IPS DF 6.9 (cell line): Measurements from ENCODE around the gene ADAMTS1.
"Not testable (repeated sequence)": the region's sequence is repeated elsewhere in the genome, so short reads cannot be mapped to it uniquely, and the experiment has no call there.

Source experiments
- DNase-seq: peaks from one replicate; pipeline ENCODE4 v3.0.0-alpha.2; 2013; ENCODE audit warnings: low read depth, low spot score
- H3K27ac ChIP-seq: one replicate; pipeline ENCODE4 v1.5.1; 2013; ENCODE audit warnings: low read length, control low read depth
- H3K27me3 ChIP-seq: 2 replicates; pipeline ENCODE4 v1.6.1; 2013; ENCODE audit warnings: mild to moderate bottlenecking, low read length; ENCODE audit not compliant: control insufficient read depth, insufficient read depth
- H3K36me3 ChIP-seq: 2 replicates; pipeline ENCODE4 v1.6.1; 2013; ENCODE audit warnings: low read length; ENCODE audit not compliant: control insufficient read depth, insufficient read depth
- H3K4me1 ChIP-seq: 2 replicates; pipeline ENCODE4 v1.6.1; 2013; ENCODE audit warnings: low read length; ENCODE audit not compliant: control insufficient read depth, insufficient read depth
- H3K4me3 ChIP-seq: 2 replicates; pipeline ENCODE4 v1.5.1; 2013; ENCODE audit warnings: mild to moderate bottlenecking, low read length
- H3K9me3 ChIP-seq: 2 replicates; pipeline ENCODE4 v1.6.1; 2013; ENCODE audit warnings: low read length, inconsistent platforms; ENCODE audit not compliant: control insufficient read depth, insufficient read depth
- WGBS: extraction: QIAGEN DNeasy Blood & Tissue Kit; methylation state at CpG from one replicate; pipeline ENCODE4 v1.1.7; 2013; ENCODE audit warnings: mixed read lengths, missing lambda C conversion rate; ENCODE audit not compliant: insufficient read length, insufficient coverage; 5-methylcytosine and 5-hydroxymethylcytosine counted together

ADAMTS1 gene

DNA sequence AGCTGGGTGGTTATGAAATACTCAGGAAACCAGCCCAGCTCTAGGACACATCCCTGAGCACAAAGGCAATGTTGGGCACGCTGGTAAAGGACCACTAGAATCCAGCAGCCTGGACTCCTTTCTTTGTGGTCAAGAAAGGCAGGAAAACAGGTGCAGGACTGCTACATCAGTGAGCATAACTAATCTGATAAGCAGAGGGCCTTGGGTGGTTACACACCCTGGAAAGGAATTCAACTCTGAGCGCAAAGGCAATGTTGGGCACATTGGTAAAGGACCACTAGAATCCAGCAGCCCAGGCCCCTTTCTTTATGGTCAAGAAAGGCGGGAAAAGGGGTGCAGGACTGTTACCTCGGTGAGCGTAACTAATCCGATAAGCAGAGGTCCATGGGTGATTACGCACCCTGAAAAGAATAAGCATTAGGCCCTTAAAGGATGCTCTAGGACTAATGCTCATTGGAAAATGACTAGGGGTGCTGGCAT is 11.7 kb upstream of the ADAMTS1 start:
- not testable (repeated sequence) for DNase-seq, H3K4me3 ChIP-seq, H3K27me3 ChIP-seq, H3K4me1 ChIP-seq, H3K9me3 ChIP-seq, H3K36me3 ChIP-seq, H3K27ac ChIP-seq
- WGBS: no CpG with 5 or more reads among the region's 7 CpGs

DNA sequence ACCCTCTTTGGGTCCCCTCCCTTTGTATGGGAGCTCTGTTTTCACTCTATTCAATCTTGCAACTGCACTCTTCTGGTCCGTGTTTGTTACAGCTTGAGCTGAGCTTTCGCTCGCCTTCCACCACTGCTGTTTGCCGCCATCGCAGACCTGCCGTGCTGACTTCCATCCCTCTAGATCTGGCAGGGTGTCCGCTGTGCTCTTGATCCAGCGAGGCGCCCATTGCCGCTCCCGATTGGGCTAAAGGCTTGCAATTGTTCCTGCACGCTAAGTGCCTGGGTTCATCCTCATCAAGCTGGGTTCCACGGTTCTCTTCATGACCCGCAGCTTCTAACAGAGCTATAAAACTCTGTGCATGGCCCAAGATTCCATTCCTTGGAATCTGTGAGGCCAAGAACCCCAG is 9.5 kb upstream of the ADAMTS1 start:
- H3K27ac ChIP-seq, H3K9me3 ChIP-seq, H3K4me1 ChIP-seq, H3K36me3 ChIP-seq, H3K27me3 ChIP-seq, H3K4me3 ChIP-seq, DNase-seq: not testable (repeated sequence)
- no CpG with 5 or more reads among the region's 14 CpGs for WGBS

DNA sequence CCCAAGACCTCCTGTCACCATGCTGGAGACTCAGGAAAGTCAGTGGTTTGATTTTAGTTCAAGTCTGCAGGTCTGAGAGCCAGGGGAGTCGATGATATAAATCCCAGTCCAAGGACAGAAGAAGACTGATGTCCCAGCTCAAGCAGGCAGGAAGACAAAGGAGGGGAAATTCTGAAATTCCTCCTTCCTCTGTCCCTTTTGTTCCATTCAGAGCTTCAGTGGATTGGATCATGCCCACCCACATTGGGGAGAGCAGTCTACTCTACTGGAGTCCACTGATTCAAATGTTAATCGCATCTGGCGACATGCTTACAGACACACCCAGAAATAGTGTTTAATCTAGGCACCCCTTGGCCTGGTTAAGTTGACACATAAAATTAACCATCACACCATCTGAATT is 7.2 kb upstream of the ADAMTS1 start:
- DNase-seq: no peak
- no peaks in the 10 kb centered on the region for H3K9me3 ChIP-seq

DNA sequence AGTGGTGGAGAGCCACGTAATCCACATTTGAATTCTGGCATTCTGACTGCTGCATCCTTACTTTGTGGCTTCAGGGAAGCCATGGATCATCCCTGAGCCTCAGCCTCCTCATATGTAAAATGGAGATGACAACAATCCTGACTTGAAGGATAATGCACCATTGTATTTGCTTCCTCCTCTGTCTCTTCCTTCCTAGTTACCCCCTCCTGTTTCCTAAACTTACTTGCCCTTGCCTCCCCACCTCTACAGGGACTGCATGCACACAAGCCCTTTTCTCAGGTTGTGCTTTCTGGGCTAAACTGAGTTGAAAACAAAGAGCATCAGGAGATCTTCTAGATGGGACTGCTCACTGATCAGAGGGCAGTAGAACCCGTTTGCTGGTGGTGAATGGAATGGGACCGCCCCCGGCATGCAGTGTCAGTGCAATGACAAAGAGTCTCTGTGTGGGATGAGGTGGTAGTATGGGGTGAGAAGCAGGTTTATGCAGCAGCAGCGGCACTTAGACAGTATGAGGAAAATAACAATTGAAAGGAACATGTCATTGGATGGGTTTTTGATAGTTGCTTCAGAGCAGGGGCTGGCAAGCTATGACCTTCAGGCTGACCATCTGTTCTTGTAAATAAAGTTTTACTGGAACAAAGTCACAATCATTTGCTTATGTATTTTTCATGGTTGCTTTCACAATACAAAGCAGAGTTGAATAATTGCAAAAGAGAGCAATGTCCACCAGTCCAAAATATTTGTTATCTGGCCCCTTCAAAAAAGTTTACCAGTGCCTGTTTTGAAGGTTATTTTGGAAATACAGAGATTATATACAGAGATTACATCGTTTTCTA is 6.1 kb upstream of the ADAMTS1 start:
- no peaks in the 10 kb centered on the region for H3K27me3 ChIP-seq
- peaks cover 4% of the 10 kb centered on the region for H3K4me1 ChIP-seq
- no CpG with 5 or more reads among the region's 6 CpGs for WGBS
- H3K4me3 ChIP-seq: no peak overlapping the region
- no peaks in the 10 kb centered on the region for H3K36me3 ChIP-seq
- H3K27ac ChIP-seq: no peak overlapping the region
- H3K9me3 ChIP-seq: no peaks in the 10 kb centered on the region
- no peak for DNase-seq

More for the DNA sequence above, 7.2 kb upstream of the ADAMTS1 start:
- peaks cover 5% of the 10 kb centered on the region for H3K4me1 ChIP-seq
- no peaks in the 10 kb centered on the region for H3K27me3 ChIP-seq
- no CpG with 5 or more reads among the region's 3 CpGs for WGBS
- no peaks in the 10 kb centered on the region for H3K36me3 ChIP-seq
- H3K4me3 ChIP-seq: no peak overlapping the region
- H3K27ac ChIP-seq: no peak overlapping the region

DNA sequence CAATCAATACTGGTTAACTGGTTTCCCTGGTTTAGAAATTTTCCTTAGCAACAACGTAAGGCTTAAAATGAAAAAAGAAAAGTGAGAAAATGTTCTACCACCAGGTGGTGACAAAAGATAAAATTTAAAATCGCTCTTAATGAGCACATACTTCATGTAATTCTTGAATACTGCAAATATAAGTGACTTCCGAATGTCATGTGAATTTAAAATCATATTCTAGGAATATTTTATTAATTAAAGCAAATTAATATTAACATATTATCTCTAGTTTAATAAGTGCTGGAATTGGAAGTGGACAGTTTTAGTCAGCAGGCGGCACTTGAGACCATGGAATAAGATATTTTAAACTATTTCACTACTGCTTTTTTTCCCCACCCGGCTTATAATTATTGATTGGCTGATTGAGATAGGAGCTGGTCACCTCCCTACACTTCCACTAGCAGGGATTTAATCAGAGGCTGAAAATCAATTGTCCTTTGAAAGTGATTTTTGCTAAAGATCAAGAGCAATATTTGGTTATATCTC is 5.0 kb upstream of the ADAMTS1 start:
- Histone ChIP-seq H3K27ac (no peak overlapping the region), H3K36me3 (no peaks in the 10 kb centered on the region), H3K27me3 (no peaks in the 10 kb centered on the region), H3K4me1 (peaks cover 4% of the 10 kb centered on the region), H3K9me3 (no peaks in the 10 kb centered on the region), H3K4me3 (no peak overlapping the region)
- no CpG with 5 or more reads among the region's 5 CpGs for WGBS
- DNase-seq: no peak

DNA sequence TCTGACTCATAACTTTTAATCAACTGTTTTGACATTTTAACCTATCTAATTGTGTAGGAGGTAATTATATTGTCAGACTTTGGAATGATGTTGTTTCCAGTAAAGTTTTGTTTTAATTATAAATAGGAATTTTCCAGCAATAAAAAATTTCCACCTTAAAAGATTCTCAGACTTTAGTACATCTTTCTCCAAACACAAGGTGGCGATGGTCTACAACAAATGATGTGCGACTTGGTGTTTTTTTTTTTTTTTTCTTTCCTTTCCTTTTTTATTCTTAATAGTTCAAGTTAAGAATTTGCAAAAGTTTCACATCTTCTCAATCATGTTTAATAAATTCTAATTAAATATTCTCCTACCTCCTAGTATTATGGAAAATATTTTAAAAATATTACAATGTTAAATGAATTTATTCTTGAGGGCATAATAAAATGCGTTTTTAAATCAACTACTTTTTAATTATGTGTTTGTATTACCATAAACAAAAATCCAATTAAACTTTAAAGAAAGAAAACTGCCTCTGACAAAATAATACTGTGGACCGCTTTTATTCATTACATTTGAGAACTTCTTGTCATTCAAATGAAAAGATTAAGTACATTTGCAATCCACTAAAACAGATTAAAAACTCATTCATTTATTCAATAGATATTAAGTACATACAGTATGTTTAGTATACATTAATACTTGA is 4.4 kb upstream of the ADAMTS1 start:
- Histone ChIP-seq H3K36me3 (no peaks in the 10 kb centered on the region), H3K27me3 (no peaks in the 10 kb centered on the region), H3K4me1 (peaks cover 4% of the 10 kb centered on the region), H3K9me3 (no peaks in the 10 kb centered on the region), H3K27ac (no peak overlapping the region), H3K4me3 (no peak overlapping the region)
- WGBS: no CpG with 5 or more reads among the region's 4 CpGs
- DNase-seq: no peak

DNA sequence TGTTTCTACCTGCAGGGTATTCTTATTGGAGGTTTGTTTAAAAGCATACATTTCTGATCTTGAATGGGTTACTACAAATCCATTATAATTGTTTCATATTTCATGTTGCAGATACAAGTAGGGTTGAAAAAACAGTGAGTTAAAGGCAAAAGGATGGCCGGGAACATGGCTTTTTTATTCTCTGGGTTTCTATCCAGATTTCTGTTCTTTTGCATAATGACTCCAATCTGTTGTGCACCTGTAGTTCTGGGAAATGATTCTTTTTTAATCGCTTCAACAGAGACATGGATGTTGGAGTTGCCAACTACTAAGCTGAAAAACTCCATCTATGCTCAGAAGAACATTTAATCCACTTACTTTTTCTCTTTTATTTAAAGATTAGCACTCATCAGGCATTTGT is 2.7 kb upstream of the ADAMTS1 start:
- no CpG with 5 or more reads among the region's 2 CpGs for WGBS
- H3K36me3 ChIP-seq: no peaks in the 10 kb centered on the region
- H3K27ac ChIP-seq: no peak overlapping the region
- H3K9me3 ChIP-seq: no peaks in the 10 kb centered on the region
- peaks cover 4% of the 10 kb centered on the region for H3K4me1 ChIP-seq
- DNase-seq: no peak
- no peaks in the 10 kb centered on the region for H3K27me3 ChIP-seq
- H3K4me3 ChIP-seq: no peak overlapping the region

DNA sequence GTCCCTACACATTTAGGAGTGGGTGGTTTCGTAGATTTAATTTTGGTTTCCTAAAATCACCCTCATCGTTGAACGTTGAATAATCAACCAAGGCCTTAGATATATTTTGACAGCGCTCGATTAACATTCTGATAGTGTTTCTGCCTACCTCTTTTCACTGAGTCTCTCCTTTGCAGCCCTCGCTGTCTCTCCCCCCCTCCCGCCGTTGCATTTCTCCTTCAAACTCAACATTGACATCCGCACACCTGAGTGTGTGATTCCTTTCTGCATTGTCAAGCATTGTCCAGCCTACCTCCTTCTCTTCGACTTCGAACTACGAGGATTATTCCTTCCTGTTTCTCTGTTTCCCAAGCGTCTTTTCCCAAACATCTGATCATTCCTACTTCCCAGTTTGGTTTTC is 1.8 kb upstream of the ADAMTS1 start:
- Histone ChIP-seq H3K36me3 (no peaks in the 10 kb centered on the region), H3K27ac (no peak overlapping the region), H3K4me1 (peaks cover 4% of the 10 kb centered on the region), H3K27me3 (no peaks in the 10 kb centered on the region), H3K4me3 (no peak overlapping the region; the same call in 1 of the 2 replicates), H3K9me3 (no peaks in the 10 kb centered on the region)
- WGBS: no CpG with 5 or more reads among the region's 13 CpGs
- no peak for DNase-seq

DNA sequence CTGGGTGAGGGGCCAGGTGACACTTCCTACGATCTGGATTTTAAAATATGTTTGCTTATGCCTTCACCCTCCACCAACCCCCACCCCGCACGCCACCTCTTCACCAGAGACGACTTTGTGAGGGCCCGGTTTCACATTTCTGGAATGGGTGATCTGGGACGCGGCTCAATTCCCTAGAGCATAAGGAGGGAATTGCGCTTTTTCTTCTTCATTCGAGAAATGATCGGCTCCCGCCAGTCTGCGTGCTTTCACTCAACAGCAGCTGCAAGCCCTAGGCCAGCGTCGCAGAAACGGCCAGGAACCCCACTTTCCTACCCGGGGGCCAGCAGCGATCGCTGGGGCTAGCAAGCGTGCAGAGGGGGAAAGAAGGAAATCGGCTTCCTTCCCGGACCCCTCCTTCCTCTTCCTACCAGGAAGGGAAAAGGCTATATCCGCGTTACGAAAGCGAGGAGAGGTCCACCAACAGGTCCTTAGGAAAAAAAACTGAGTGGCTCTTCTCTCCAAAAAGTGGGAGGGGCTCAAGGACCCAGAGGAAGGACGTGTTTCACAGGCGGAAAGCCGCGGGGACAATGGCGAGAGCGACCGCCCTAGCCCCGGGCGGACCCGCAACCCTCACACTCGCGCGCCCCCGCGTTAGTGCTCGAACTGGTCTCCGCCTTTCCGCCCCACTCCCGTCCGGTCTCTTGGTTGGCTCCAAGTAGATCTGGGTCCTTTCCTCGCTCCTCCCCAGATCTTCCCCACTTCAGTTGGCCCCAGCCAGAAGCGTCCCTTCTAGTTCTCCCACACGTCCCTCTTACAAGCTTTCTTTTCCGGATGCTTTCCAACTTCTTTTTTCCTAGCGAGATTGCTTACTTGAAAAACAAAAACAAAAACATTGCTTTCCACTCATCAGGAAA is 1.1 kb upstream of the ADAMTS1 start:
- Histone ChIP-seq H3K27me3 (no peaks in the 10 kb centered on the region), H3K9me3 (no peaks in the 10 kb centered on the region), H3K4me3 (peak overlapping the region; percentile 49; the same call in 1 of the 2 replicates), H3K36me3 (no peaks in the 10 kb centered on the region), H3K4me1 (peaks cover 2% of the 10 kb centered on the region), H3K27ac (no peak overlapping the region)
- WGBS: no CpG with 5 or more reads among the region's 50 CpGs
- no peak for DNase-seq

DNA sequence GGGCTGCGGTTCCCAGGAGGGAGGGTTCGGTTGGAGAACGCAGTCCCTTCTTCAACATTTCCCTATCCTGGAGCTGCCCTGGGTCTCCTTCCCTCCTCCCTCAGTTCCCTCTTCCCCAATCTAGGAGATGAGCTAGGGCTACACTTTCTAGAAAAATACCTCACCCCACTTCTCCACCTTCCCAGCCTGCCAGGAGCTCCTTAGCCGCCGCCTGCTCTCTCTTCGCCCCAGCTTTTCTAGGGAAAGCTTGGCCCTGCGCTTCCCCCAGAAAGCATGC is 488 bp upstream of the ADAMTS1 start:
- no peaks in the 10 kb centered on the region for H3K27me3 ChIP-seq
- no peaks in the 10 kb centered on the region for H3K4me1 ChIP-seq
- no CpG with 5 or more reads among the region's 7 CpGs for WGBS
- H3K27ac ChIP-seq: no peak overlapping the region
- DNase-seq: no peak
- H3K36me3 ChIP-seq: no peaks in the 10 kb centered on the region
- H3K9me3 ChIP-seq: no peaks in the 10 kb centered on the region
- H3K4me3 ChIP-seq: peak overlapping the region; percentile 49; the same call in 1 of the 2 replicates
